ENCODE data around the gene SKI.
A peak's percentile ranks its signal among the peaks of the same experiment; 100 is the strongest.

The SKI gene

DNA sequence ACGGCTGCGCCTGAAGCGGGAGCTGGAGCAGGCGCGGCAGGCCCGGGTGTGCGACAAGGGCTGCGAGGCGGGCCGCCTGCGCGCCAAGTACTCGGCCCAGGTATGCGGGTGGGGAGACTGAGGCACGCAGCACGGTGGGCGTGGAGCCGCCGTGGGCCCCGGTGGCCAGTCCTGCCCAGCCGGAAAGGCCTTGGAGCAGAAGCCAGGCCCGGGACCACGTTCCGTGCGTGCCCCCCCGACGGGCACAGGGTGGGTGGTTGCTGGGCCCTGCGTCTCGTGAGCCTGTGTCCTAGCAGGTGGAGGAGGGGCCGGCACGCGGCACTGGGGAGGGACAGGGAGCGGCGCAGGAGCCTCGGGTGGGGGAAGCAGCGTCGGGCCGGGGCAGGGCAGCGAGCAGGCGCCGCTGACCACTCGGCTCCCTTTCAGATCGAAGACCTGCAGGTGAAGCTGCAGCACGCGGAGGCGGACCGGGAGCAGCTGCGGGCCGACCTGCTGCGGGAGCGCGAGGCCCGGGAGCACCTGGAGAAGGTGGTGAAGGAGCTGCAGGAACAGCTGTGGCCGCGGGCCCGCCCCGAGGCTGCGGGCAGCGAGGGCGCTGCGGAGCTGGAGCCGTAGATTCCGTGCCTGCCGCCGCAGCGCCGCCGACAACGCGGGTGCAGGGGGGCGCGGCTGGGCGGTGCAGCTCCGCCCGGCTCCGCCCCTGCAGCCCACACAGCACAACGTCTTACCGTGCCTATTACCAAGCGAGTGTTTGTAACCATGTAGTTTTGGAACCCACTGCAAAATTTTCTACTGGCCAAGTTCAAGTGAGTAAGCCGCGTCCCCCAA is 78.2 kb downstream of the SKI start:
- DNase-seq (ENCODE audit: low read depth), result no peak
- H3K4me3 ChIP-seq (ENCODE audit: low read length), result no peak overlapping the region
- TF ChIP-seq, protein P1, sequence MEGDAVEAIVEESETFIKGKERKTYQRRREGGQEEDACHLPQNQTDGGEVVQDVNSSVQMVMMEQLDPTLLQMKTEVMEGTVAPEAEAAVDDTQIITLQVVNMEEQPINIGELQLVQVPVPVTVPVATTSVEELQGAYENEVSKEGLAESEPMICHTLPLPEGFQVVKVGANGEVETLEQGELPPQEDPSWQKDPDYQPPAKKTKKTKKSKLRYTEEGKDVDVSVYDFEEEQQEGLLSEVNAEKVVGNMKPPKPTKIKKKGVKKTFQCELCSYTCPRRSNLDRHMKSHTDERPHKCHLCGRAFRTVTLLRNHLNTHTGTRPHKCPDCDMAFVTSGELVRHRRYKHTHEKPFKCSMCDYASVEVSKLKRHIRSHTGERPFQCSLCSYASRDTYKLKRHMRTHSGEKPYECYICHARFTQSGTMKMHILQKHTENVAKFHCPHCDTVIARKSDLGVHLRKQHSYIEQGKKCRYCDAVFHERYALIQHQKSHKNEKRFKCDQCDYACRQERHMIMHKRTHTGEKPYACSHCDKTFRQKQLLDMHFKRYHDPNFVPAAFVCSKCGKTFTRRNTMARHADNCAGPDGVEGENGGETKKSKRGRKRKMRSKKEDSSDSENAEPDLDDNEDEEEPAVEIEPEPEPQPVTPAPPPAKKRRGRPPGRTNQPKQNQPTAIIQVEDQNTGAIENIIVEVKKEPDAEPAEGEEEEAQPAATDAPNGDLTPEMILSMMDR (conservative IDR thresholded peaks at IDR 0.05; ENCODE audit: low read length), result no peak

DNA sequence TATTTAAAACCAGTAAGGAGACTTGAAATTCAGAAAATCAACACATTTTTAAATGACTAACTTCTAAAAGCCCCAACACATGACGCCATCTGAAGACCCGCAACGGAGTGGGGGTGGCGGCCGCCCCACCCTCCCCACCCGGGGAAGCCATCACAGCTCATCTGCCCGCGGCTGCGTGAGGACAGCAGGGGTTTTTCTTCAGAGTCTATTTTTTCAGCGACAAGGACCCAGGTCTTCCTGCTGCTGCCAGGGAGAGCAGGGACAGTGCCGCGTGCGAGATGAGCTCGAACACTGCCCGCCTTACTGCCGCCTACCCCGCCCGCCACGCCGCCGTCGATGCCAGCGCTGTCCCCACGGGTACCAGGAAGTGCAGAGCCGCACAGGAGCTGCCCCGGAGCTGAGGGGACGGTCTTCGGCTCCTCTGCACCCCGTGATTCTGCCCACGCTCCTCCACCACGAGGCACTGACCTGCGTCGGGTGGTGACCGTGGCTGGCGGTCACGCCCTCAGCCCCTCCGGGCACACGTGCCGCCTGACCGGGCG is 79.0 kb downstream of the SKI start:
- H3K4me3 ChIP-seq (ENCODE audit: low read length), result no peak overlapping the region
- DNase-seq (ENCODE audit: low read depth), result no peak
- TF ChIP-seq, protein P1 (conservative IDR thresholded peaks at IDR 0.05; ENCODE audit: low read length), result no peak

DNA sequence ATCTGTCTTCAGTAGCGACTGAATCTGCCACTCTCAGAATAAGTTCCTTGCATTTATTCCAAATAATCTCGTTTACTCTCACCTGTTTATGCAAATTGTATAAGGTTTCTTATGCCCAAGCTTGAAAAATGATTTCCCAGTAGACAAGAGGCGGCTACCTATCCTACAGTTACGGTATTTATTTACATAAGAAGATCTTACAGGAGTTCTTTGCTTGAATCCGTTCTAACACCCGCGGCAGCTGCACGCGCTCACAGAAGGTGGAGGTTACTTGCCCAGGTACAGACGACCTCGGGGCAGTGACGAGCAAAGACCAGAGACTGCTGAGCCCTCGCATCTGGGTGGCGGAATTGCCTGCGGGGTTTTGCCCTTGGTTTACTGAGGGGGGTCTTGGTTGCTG is 79.9 kb downstream of the SKI start:
- DNase-seq (ENCODE audit: low read depth), result no peak
- no peak overlapping the region for H3K4me3 ChIP-seq (ENCODE audit: low read length)
- TF ChIP-seq, protein P1 (conservative IDR thresholded peaks at IDR 0.05; ENCODE audit: low read length), result no peak

DNA sequence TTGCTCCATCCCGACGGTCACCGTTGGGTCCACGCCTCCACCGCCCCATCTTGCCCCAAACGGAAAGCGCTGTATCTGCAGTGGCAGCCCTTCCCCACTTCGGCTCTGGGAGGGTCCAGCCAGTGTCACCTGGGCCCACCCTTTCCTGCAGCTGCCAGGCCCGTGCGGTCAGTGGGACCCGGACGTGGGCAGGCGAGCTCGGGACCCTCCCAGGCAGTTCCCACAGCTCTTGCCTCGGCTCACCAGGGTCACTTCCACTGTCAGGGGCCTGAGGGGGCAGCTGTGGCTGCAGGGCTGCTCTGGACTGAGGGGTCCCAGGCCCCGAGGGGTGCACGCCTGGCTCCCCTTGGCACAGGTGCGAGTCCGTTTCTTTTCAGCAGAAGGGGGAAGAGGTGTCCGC is 80.7 kb downstream of the SKI start:
- TF ChIP-seq, protein P1 (conservative IDR thresholded peaks at IDR 0.05; ENCODE audit: low read length), result no peak
- H3K4me3 ChIP-seq (ENCODE audit: low read length), result no peak overlapping the region

DNA sequence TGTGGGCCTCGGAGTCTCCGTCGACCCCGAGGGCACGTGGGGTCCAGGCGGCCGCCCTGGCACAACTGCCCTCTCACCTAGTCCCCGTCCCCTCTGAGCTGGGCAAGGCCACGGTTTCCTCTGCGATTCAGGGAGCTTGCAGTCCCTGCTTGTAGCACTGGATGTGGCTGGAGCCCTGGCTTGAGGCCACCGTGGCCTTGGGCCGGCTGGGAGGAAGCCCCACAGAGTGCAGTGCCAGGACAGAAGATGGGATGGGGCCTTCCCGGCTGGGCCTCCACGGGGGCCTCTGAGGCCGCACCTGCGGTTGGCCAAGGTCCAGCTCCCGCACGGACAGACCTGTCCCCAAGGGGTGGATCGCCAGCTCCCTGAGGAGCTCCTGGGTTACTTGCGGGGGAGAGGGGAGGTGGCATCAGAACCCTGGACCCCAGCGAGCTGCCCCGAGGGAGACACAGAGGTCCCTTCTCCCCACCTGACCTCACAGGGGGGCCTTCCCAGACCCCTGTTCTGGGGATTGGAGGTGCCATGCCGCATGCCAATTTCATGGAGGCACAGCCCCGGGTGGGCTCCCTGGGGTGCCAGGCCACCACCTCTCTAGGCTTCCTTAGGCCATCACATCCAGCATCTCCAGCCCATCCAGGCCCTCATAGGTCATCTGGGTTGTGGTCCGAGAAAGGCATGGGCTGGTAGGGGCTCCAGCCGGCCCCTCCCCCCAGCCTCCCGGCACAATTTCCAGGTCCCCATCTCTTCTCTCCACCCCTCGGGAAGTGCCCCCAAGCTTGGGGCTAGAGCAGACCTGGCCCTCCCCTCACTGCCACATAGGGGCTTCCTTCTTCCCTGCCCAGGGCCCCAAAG is 82.4 kb downstream of the SKI start:
- DNase-seq (ENCODE audit: low read depth), result no peak
- TF ChIP-seq, protein P1 (conservative IDR thresholded peaks at IDR 0.05; ENCODE audit: low read length), result no peak
- H3K4me3 ChIP-seq (ENCODE audit: low read length), result no peak overlapping the region

More for the DNA sequence above, 80.7 kb downstream of the SKI start:
- DNase-seq (ENCODE audit: low read depth), result no peak

DNA sequence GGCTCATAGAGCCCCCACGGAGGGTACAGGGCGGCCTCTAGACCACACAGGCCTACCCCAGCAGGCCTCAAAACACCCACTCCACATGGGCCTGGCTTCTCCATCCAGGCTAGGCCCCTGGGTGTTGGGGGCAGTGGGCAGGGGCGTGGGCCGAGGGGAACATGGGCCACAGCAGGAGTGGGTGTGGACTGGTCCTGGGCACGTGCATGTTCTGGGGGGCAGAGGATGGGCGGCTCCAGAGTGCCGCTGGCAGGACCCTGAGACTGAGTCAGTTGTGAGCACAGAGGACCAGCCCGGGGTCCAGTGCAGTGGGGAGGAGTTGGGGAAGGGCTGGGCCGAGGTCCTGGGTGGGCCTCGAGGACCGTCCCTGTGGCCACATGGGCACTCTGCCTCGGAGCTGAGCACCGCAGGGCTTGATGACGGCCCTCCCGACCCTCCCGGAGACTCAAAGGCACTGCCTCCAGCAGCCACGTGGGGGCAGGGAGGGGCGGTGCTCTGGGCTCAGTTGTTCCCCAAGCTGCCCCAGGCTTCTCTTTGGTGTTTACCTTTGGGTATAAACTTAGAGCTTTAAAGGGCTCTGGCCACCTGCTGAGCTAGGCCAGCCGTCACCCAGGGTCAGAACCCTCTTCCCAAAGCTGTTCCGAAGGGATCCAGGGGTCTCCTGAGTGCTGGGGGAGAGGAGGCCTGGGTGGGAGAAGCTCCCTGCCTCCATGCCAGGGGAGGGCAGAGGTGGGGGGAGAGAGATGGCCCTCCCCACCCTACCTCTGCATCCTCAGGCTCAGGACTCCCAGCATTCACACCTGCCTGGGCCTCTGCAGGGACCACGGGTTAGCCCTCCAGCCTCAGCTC is 83.3 kb downstream of the SKI start:
- peak; percentile 48 for DNase-seq (ENCODE audit: low read depth)
- TF ChIP-seq, protein P1 (conservative IDR thresholded peaks at IDR 0.05; ENCODE audit: low read length), result peak; percentile 52
- H3K4me3 ChIP-seq (ENCODE audit: low read length), result no peak overlapping the region

All from AG10803 (cell line).